Spleen (tissue), 11 donors: ENCODE measurements around the gene SERPINI2. TPM values are rescaled to one million over a fixed set of nuclear protein-coding genes. Genes with fewer than 3 reads are reported as not detected.

ENCODE experiments used
- DNase-seq: peaks from one replicate; pipeline ENCODE4 v3.0.0-alpha.2; 2020
- H3K27ac ChIP-seq, 8 donors: fragments of 200-600 bp; sonication (generic) in 7 of 8; 1 replicate in 4 of 8; 2 replicates in 4 of 8; pipeline versions ENCODE4 v1.5.0 to v1.8.0; 2016 to 2021; ENCODE audit warnings: inconsistent platforms in 4 of 8, mild to moderate bottlenecking in 4 of 8, moderate library complexity in 1 of 8
- H3K27me3 ChIP-seq, 7 donors: fragments of 200-600 bp; sonication (generic) in 6 of 7; replicated peaks in 1 of 7; 1 replicate in 4 of 7; 2 replicates in 3 of 7; pipeline versions ENCODE4 v1.5.0 to v1.8.0; 2016 to 2021; ENCODE audit warnings: inconsistent platforms in 3 of 7, mild to moderate bottlenecking in 1 of 7
- H3K36me3 ChIP-seq, 6 donors: fragments of 200-600 bp; sonication (generic) in 5 of 6; 1 replicate in 4 of 6; 2 replicates in 2 of 6; pipeline versions ENCODE4 v1.5.0 to v1.8.0; 2016 to 2021; ENCODE audit warnings: inconsistent platforms in 2 of 6
- H3K4me1 ChIP-seq, 6 donors: fragments of 200-600 bp; sonication (generic) in 5 of 6; 1 replicate in 3 of 6; 2 replicates in 3 of 6; pipeline versions ENCODE4 v1.5.0 to v1.8.0; 2016 to 2021; ENCODE audit warnings: inconsistent platforms in 3 of 6
- H3K4me3 ChIP-seq, 8 donors: fragments of 200-600 bp; sonication (generic) in 7 of 8; 1 replicate in 4 of 8; 2 replicates in 4 of 8; pipeline versions ENCODE4 v1.5.0 to v1.8.0; 2016 to 2021; ENCODE audit warnings: inconsistent platforms in 4 of 8, mild to moderate bottlenecking in 4 of 8, moderate library complexity in 2 of 8
- H3K9me3 ChIP-seq, 8 donors: fragments of 200-600 bp; sonication (generic) in 7 of 8; 1 replicate in 4 of 8; 2 replicates in 4 of 8; pipeline versions ENCODE4 v1.5.0 to v1.8.0; 2016 to 2021; ENCODE audit warnings: inconsistent platforms in 4 of 8
- POLR2A ChIP-seq, 3 donors: fragments of 450-650 bp; IDR thresholded peaks; one replicate each; pipeline ENCODE4 v1.5.1; 2017; ENCODE audit warnings: antibody characterized with exemption in 3 of 3, mild to moderate bottlenecking in 1 of 3
- POLR2AphosphoS5 ChIP-seq, 3 donors: sonication (generic); formaldehyde crosslinking; IDR thresholded peaks; one replicate each; pipeline ENCODE4 v1.5.1; 2017; ENCODE audit warnings: antibody characterized with exemption in 3 of 3
- WGBS, 5 donors: extraction: QIAGEN DNeasy Blood & Tissue Kit in 3 of 5; methylation state at CpG; one replicate each; pipeline versions ENCODE4 v1.1.5 to v1.1.7; 2013 to 2018; 5-methylcytosine and 5-hydroxymethylcytosine counted together
- intact Hi-C: fragments of 100-400 bp; cut with DNase I; formaldehyde crosslinking; loops from one replicate; pipeline ENCODE4 v1.15.0; 2023; ENCODE audit warnings: low total_unique reads
- polyA plus RNA-seq, 3 donors: library from polyadenylated mRNA; stranded (reverse); fragments of 200-250 nt; gene quantifications; one replicate each; pipeline ENCODE4 v1.2.1, GENCODE V29; 2013
- total RNA-seq, 7 donors: library from RNA; depleted of rRNA in 3 of 7; stranded (reverse); fragments of >200 nt in 3 of 7; fragmentation: NEBNext Ultra II Directional in 4 of 7; extraction: Animal tissue kit (Norgen Biotek cat#: 25700) in 4 of 7; gene quantifications; one replicate each; pipeline versions ENCODE4 v1.1.0 to v1.2.1, GENCODE V29; 2016 to 2021
- TF ChIP-seq, protein P1 (sequence below), 11 experiments: fragments of 200-600 bp in 7 of 11; fragments of 450-650 bp in 4 of 11; sonication (generic) in 4 of 11; IDR thresholded peaks in 8 of 11; conservative IDR thresholded peaks in 3 of 11; 1 replicate in 7 of 11; 2 replicates in 4 of 11; pipeline versions ENCODE4 v1.4.0 to v1.8.0; 2016 to 2021; ENCODE audit warnings: antibody characterized with exemption in 11 of 11, inconsistent platforms in 4 of 11, mild to moderate bottlenecking in 1 of 11
- donor health status: healthy with polysubstance abuse.
- donor health status: DM: no; HTN: no; CAD: no; lungs with moderate emphysema.
- donor health status: DM: no; HTN: no; CAD: no.
- donor health status: Bipolar disorder and iron deficiency.
- donor health status: healthy.
- donor health status: DM: no; HTN: no; CAD: no.
- donor health status: DM: yes; HTN: yes; CAD: no.

Gene SERPINI2
- total and polyA plus RNA-seq, 10 donors = 0.07 to 3.9 (median 0.32) TPM; not detected in 5

DNA sequence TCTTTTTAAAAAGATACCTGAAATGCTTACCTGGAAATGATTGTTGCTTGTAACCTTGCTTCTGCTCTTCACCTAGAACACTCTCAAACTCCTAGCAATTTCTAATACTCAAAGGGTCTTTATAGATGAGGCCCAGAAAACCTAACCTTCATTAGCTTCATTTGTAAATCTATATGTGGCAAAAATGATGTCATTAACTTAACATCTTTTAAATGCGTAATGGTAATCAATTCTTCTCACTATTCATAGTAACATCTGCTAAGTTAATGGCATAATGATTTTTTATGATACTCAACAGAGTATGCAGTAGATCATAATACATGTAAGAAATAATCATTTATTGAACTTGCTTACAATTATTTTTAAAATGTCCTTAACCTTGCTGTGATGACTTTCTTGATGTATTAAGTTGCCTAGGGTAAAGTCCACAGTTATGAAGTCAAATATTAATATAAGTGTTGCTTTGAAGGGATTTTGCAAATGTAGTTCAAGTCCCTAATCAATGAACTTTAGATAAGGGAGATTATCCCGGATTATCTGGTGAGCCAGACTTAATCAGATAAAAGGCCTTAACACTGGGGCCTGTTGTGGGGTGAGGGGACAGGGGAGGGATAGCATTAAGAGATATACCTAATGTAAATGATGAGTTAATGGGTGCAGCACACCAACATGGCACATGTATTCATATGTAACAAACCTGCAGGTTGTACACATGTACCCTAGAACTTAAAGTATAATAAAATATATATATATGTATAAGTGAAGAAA lies 10.1 kb upstream of the SERPINI2 start:
- Histone ChIP-seq H3K27me3 (no peaks in the 10 kb centered on the region), H3K9me3 (no peaks in the 10 kb centered on the region), H3K4me1 (no peaks in the 10 kb centered on the region), H3K36me3 (no peaks in the 10 kb centered on the region), H3K4me3 (no peak overlapping the region), H3K27ac (no peak overlapping the region)
- no peak for DNase-seq
- TF ChIP-seq POLR2AphosphoS5 (IDR thresholded peaks at IDR 0.05) = no peak
- TF ChIP-seq POLR2A (IDR thresholded peaks at IDR 0.05) = no peak
- TF ChIP-seq, protein P1, sequence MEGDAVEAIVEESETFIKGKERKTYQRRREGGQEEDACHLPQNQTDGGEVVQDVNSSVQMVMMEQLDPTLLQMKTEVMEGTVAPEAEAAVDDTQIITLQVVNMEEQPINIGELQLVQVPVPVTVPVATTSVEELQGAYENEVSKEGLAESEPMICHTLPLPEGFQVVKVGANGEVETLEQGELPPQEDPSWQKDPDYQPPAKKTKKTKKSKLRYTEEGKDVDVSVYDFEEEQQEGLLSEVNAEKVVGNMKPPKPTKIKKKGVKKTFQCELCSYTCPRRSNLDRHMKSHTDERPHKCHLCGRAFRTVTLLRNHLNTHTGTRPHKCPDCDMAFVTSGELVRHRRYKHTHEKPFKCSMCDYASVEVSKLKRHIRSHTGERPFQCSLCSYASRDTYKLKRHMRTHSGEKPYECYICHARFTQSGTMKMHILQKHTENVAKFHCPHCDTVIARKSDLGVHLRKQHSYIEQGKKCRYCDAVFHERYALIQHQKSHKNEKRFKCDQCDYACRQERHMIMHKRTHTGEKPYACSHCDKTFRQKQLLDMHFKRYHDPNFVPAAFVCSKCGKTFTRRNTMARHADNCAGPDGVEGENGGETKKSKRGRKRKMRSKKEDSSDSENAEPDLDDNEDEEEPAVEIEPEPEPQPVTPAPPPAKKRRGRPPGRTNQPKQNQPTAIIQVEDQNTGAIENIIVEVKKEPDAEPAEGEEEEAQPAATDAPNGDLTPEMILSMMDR (IDR thresholded peaks at IDR 0.05 in 8 of 11, conservative IDR thresholded peaks at IDR 0.05 in 3 of 11) = no peak
- intact Hi-C loops = no loop called here
- 86 to 93% (median 91%) methylated on average over 2 of the region's 2 CpGs for WGBS, 5 donors

DNA sequence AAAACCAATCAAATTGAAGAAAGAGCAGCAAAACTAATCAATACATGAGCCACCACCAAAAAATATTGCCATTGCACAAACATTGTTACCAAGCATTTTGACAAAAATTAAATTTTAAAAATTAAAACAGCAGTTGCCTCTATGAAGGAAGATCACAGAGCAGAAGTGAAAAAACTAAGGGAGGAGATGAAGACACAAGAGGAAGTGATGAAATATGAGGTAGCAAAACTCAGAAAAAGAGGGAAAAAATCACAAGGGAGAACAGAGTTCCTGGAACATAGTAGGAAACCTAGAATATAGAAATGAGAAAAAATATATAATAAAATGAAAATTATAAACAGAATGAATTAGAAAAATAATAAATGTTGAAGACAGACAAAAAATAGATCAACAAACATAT lies 7.3 kb upstream of the SERPINI2 start:
- Histone ChIP-seq H3K9me3 (no peaks in the 10 kb centered on the region), H3K27ac (no peak overlapping the region), H3K36me3 (no peaks in the 10 kb centered on the region), H3K4me3 (no peak overlapping the region), H3K27me3 (no peaks in the 10 kb centered on the region), H3K4me1 (no peaks in the 10 kb centered on the region)
- TF ChIP-seq POLR2A (IDR thresholded peaks at IDR 0.05) (no peak), POLR2AphosphoS5 (IDR thresholded peaks at IDR 0.05) (no peak)
- TF ChIP-seq, protein P1 (IDR thresholded peaks at IDR 0.05 in 8 of 11, conservative IDR thresholded peaks at IDR 0.05 in 3 of 11) = no peak
- DNase-seq = no peak
- intact Hi-C loops = no loop called here

DNA sequence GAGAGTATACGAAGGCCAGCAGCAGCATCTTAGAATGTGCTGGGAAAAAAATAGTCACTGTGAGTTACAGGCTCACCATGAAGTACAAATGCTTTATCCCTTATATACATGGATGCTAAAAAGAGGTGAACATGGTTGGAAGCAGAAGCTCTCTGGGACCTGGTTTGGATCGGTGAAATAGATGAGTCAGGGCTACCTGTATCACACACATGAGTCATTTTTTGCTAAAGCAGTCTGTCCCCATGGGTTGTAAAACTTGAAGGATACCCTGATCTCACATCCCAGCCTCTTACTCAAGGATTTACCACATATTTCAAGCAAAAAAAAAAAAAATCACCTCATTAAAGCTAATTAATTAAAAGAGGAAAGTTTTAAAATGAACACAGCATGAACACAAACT lies 6.9 kb upstream of the SERPINI2 start:
- intact Hi-C loops = no loop called here
- Histone ChIP-seq H3K9me3 (no peaks in the 10 kb centered on the region), H3K36me3 (no peaks in the 10 kb centered on the region), H3K27me3 (no peaks in the 10 kb centered on the region), H3K4me1 (no peaks in the 10 kb centered on the region), H3K27ac (no peak overlapping the region), H3K4me3 (no peak overlapping the region)
- TF ChIP-seq, protein P1 (IDR thresholded peaks at IDR 0.05 in 8 of 11, conservative IDR thresholded peaks at IDR 0.05 in 3 of 11) = no peak
- TF ChIP-seq POLR2A (IDR thresholded peaks at IDR 0.05) (no peak), POLR2AphosphoS5 (IDR thresholded peaks at IDR 0.05) (no peak)
- no peak for DNase-seq
- WGBS, 5 donors = 79 to 89% (median 81%) methylated on average over 2 of the region's 2 CpGs

DNA sequence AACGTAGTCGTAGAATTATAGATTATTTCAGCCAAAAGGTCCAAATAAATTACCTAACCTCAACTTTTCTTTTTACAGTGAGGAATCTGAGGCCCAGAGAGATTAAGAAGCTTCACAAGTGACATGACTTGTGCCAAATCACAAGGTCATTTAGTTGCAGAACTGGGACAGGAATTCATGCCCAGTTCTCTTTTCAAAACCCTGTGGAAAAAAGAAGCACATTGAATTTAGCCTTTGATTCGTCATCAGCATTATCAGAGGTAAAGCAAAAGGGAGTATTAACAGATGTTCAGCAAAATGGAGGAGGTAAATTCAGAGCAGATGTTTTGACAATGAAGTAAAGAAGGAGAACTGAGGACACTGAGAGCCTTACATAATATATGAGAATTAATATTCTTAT lies 4.5 kb downstream of the SERPINI2 start:
- intact Hi-C loops = no loop called here
- TF ChIP-seq POLR2AphosphoS5 (IDR thresholded peaks at IDR 0.05) (no peak), POLR2A (IDR thresholded peaks at IDR 0.05) (no peak)
- TF ChIP-seq, protein P1 (IDR thresholded peaks at IDR 0.05 in 8 of 11, conservative IDR thresholded peaks at IDR 0.05 in 3 of 11) = no peak
- Histone ChIP-seq H3K4me1 (no peaks in the 10 kb centered on the region), H3K27me3 (no peaks in the 10 kb centered on the region), H3K4me3 (no peak overlapping the region), H3K27ac (no peak overlapping the region), H3K36me3 (no peaks in the 10 kb centered on the region), H3K9me3 (no peaks in the 10 kb centered on the region)
- WGBS, 5 donors = 74 to 89% (median 78%) methylated on average over 3 of the region's 3 CpGs
- DNase-seq = no peak
